OCI-LY7 (cell line): ENCODE measurements around the gene PLA2G3. TPM values are rescaled to one million over a fixed set of nuclear protein-coding genes. Genes with fewer than 3 reads are reported as not detected.
"Not testable (repeated sequence)": the region's sequence is repeated elsewhere in the genome, so short reads cannot be mapped to it uniquely, and the experiment has no call there.

Experiments used
- BruUV-seq: library from RNA; stranded (reverse); fragments of 400-500 nt; replicated peaks from 2 replicates; lab custom pipeline; 2021; lab: Mats Ljungman, UMichigan
- CTCF ChIA-PET: fragments of 300-600 bp; sonication (Branson Sonifier 250); formaldehyde crosslinking; loops from one replicate; lab custom pipeline; 2022; ENCODE audit warnings: antibody characterized with exemption; ENCODE audit not compliant: unreplicated experiment; lab: Charles Lee
- POLR2A ChIA-PET: fragments of 300-600 bp; sonication (Branson Sonifier 250); formaldehyde crosslinking; loops from one replicate; lab custom pipeline; 2022; ENCODE audit warnings: antibody characterized with exemption; lab: Charles Lee
- DNase-seq: peaks from one replicate; pipeline ENCODE4 v3.0.0-alpha.2; 2015; ENCODE audit warnings: low spot score
- H2AFZ ChIP-seq: fragments of 200-600 bp; sonication (generic), shearing (Covaris generic); 2 replicates; pipeline ENCODE4 v1.6.1; 2014; ENCODE audit warnings: mild to moderate bottlenecking, antibody characterized with exemption, low read length, moderate library complexity
- H3K27ac ChIP-seq: fragments of 200-600 bp; sonication (generic); 2 replicates; pipeline ENCODE4 v1.5.1; 2014; ENCODE audit warnings: mixed run types, low read depth, mild to moderate bottlenecking, moderate library complexity, low read length, inconsistent platforms; ENCODE audit not compliant: poor library complexity, severe bottlenecking
- H3K36me3 ChIP-seq: fragments of 200-600 bp; sonication (generic); 2 replicates; pipeline ENCODE4 v1.6.1; 2014; ENCODE audit warnings: mild to moderate bottlenecking, antibody characterized with exemption, low read length, moderate library complexity, mixed read lengths; ENCODE audit not compliant: insufficient read depth
- H3K4me1 ChIP-seq: fragments of 200-600 bp; sonication (generic); 2 replicates; pipeline ENCODE4 v1.5.1; 2014; ENCODE audit warnings: mild to moderate bottlenecking, low read length; ENCODE audit not compliant: insufficient read depth, poor library complexity, severe bottlenecking
- H3K4me2 ChIP-seq: fragments of 200-600 bp; sonication (generic); 2 replicates; pipeline ENCODE4 v1.6.1; 2014; ENCODE audit warnings: mild to moderate bottlenecking, low read length
- H3K4me3 ChIP-seq: fragments of 200-600 bp; sonication (generic); 2 replicates; pipeline ENCODE4 v1.5.1; 2014; ENCODE audit warnings: mild to moderate bottlenecking, low read depth, low read length; ENCODE audit not compliant: poor library complexity, severe bottlenecking
- H3K79me2 ChIP-seq: fragments of 200-600 bp; sonication (generic); 2 replicates; pipeline ENCODE4 v1.6.1; 2016; ENCODE audit warnings: low read depth, mild to moderate bottlenecking, low read length, moderate library complexity, mixed read lengths; ENCODE audit not compliant: insufficient read depth
- H3K9me2 ChIP-seq: fragments of 200-600 bp; sonication (generic); 2 replicates; pipeline ENCODE4 v1.6.1; 2016; ENCODE audit warnings: mild to moderate bottlenecking, low read length, mixed read lengths; ENCODE audit not compliant: insufficient read depth
- H3K9me3 ChIP-seq: fragments of 200-600 bp; sonication (generic); 2 replicates; pipeline ENCODE4 v1.6.1; 2014; ENCODE audit warnings: mild to moderate bottlenecking, mixed run types, low read length, mixed read lengths
- H4K20me1 ChIP-seq: fragments of 200-600 bp; sonication (generic); 2 replicates; pipeline ENCODE4 v1.6.1; 2014; ENCODE audit warnings: mild to moderate bottlenecking, antibody characterized with exemption, low read length, moderate library complexity, mixed read lengths; ENCODE audit not compliant: insufficient read depth
- EZH2phosphoT487 ChIP-seq: fragments of 200-600 bp; sonication (generic); IDR thresholded peaks from 2 replicates; pipeline ENCODE4 v1.6.1; 2018; ENCODE audit warnings: low read depth, borderline replicate concordance, mild to moderate bottlenecking, mixed run types, antibody characterized with exemption, low read length, moderate library complexity, mixed read lengths
- intact Hi-C: fragments of 100-400 bp; cut with micrococcal nuclease; formaldehyde crosslinking; loops from one replicate; pipeline ENCODE4 v1.10.0; 2022; ENCODE audit not compliant: unreplicated experiment
- total RNA-seq, 2 experiments: library from RNA; depleted of rRNA in 1 of 2; stranded (reverse); fragments of >200 nt in 1 of 2; shearing (Covaris generic) in 1 of 2; gene quantifications; 2 replicates each; pipeline ENCODE4 v1.2.3, GENCODE V29; 2014 to 2022
- TF ChIP-seq, protein P1 (sequence below): fragments of 200-600 bp; sonication (generic); conservative IDR thresholded peaks from 2 replicates; pipeline ENCODE4 v1.5.1; 2014; ENCODE audit warnings: mild to moderate bottlenecking, antibody characterized with exemption, low read length, moderate library complexity, mixed read lengths

PLA2G3 gene
- total RNA-seq, 2 experiments from 2014 or later = not detected

- H3K4me3 ChIP-seq = no peak overlapping the region
- no peak overlapping the region for H3K4me2 ChIP-seq
- no peak overlapping the region for H2AFZ ChIP-seq
- no peak for DNase-seq
- no peak for TF ChIP-seq EZH2phosphoT487
- TF ChIP-seq, protein P1, sequence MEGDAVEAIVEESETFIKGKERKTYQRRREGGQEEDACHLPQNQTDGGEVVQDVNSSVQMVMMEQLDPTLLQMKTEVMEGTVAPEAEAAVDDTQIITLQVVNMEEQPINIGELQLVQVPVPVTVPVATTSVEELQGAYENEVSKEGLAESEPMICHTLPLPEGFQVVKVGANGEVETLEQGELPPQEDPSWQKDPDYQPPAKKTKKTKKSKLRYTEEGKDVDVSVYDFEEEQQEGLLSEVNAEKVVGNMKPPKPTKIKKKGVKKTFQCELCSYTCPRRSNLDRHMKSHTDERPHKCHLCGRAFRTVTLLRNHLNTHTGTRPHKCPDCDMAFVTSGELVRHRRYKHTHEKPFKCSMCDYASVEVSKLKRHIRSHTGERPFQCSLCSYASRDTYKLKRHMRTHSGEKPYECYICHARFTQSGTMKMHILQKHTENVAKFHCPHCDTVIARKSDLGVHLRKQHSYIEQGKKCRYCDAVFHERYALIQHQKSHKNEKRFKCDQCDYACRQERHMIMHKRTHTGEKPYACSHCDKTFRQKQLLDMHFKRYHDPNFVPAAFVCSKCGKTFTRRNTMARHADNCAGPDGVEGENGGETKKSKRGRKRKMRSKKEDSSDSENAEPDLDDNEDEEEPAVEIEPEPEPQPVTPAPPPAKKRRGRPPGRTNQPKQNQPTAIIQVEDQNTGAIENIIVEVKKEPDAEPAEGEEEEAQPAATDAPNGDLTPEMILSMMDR = no peak
- H3K9me2 ChIP-seq = no peaks in the 10 kb centered on the region
- CTCF ChIA-PET = no interaction called here
- peaks cover 5% of the 10 kb centered on the region; the same call in 1 of the 2 replicates for H3K36me3 ChIP-seq
- no peak overlapping the region for H3K27ac ChIP-seq
- no peaks in the 10 kb centered on the region for H3K9me3 ChIP-seq
- H3K4me1 ChIP-seq = peaks cover 8% of the 10 kb centered on the region
- H3K79me2 ChIP-seq = peaks cover 5% of the 10 kb centered on the region; the same call in 1 of the 2 replicates
- intact Hi-C loops = no loop called here
- BruUV-seq = no TSS peak
- POLR2A ChIA-PET = interaction anchor here (0.6 to 1.7 kb wide), 4 partner anchors 9 to 1594 kb away, joined by 3 to 6 read pairs (median 5); partner anchors contain the start of gene RNF185
- H4K20me1 ChIP-seq = no peaks in the 10 kb centered on the region
Measured at GRCh38 chr22:31173386-31174145, 33.3 kb upstream of the PLA2G3 start.

GRCh38 chr22:31171734-31172133 lies 31.4 kb upstream of the PLA2G3 start:
- BruUV-seq, H2AFZ ChIP-seq, H4K20me1 ChIP-seq, H3K4me2 ChIP-seq, H3K9me2 ChIP-seq, POLR2A ChIA-PET, DNase-seq, CTCF ChIA-PET, H3K27ac ChIP-seq, H3K4me3 ChIP-seq, intact Hi-C loops, H3K79me2 ChIP-seq, H3K9me3 ChIP-seq: not testable (repeated sequence)
- Histone ChIP-seq H3K4me1 (peaks cover 14% of the 10 kb centered on the region), H3K36me3 (peaks cover 14% of the 10 kb centered on the region; the same call in 1 of the 2 replicates)

DNA sequence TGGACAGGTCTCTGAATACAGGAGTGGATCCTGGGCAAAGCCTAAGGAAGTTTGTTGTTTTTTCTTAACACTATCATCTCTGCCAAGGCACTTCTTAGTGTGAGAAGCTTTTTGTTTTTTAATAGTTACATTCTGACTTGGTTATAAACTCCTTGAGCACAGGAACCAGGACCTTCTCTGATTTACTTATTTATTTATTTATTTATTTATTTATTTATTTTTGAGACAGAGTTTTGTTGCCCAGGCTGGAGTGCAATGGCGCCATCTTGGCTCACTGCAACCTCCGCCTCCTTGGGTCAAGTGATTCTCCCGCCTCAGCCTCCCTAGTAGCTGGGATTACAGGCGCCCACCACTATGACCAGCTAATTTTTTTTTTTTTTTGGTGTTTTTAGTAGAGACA lies 30.7 kb upstream of the PLA2G3 start:
- no peak overlapping the region for H3K27ac ChIP-seq
- DNase-seq = no peak
- ChIA-PET POLR2A (no interaction called here), CTCF (no interaction called here)
- TF ChIP-seq, protein P1 = no peak
- no peak for TF ChIP-seq EZH2phosphoT487
- BruUV-seq = no TSS peak
- no peaks in the 10 kb centered on the region for H3K9me2 ChIP-seq
- H3K4me3 ChIP-seq = no peak overlapping the region
- H4K20me1 ChIP-seq = no peaks in the 10 kb centered on the region
- peaks cover 5% of the 10 kb centered on the region; the same call in 1 of the 2 replicates for H3K79me2 ChIP-seq
- H3K4me2 ChIP-seq = no peak overlapping the region
- intact Hi-C loops = no loop called here
- H3K4me1 ChIP-seq = peaks cover 14% of the 10 kb centered on the region
- H2AFZ ChIP-seq = no peak overlapping the region
- no peaks in the 10 kb centered on the region for H3K9me3 ChIP-seq
- peaks cover 12% of the 10 kb centered on the region for H3K36me3 ChIP-seq
